Activated naive CD8-positive, alpha-beta T cell (primary cell): ENCODE results near the gene LCN15.

Source experiments
- H3K27ac Mint-ChIP-seq: one replicate; pipeline ENCODE4 v1.8.0; 2021; ENCODE audit warnings: mixed read lengths
- H3K27me3 Mint-ChIP-seq: one replicate; pipeline ENCODE4 v1.8.0; 2021; ENCODE audit warnings: mixed read lengths
- H3K36me3 Mint-ChIP-seq: one replicate; pipeline ENCODE4 v1.8.0; 2021; ENCODE audit warnings: mixed read lengths
- H3K4me1 Mint-ChIP-seq: one replicate; pipeline ENCODE4 v1.8.0; 2021; ENCODE audit warnings: low read depth, mixed read lengths
- H3K4me3 Mint-ChIP-seq: one replicate; pipeline ENCODE4 v1.8.0; 2021; ENCODE audit warnings: mild to moderate bottlenecking, mixed read lengths
- H3K9me3 Mint-ChIP-seq: one replicate; pipeline ENCODE4 v1.8.0; 2021; ENCODE audit warnings: low read depth, mixed read lengths

LCN15 gene

GRCh38 chr9:136710543-136710942 lies 53.8 kb downstream of the LCN15 start:
- Mint-ChIP-seq H3K36me3 (no peaks in the 10 kb centered on the region), H3K27me3 (peaks cover 4% of the 10 kb centered on the region), H3K9me3 (no peaks in the 10 kb centered on the region), H3K4me3 (no peak overlapping the region), H3K27ac (no peak overlapping the region), H3K4me1 (peaks cover 3% of the 10 kb centered on the region)
